ENCODE measurements around the gene PTPRN2. TPM values are rescaled to one million over a fixed set of nuclear protein-coding genes. Genes with fewer than 3 reads are reported as not detected.
A peak's percentile ranks its signal among the peaks of the same experiment; 100 is the strongest.

The PTPRN2 gene
- total and polyA plus RNA-seq, 9 of the 15 experiments (the other 6 are each of a cell fraction or from before 2014, with no cell fraction given): not detected

DNA sequence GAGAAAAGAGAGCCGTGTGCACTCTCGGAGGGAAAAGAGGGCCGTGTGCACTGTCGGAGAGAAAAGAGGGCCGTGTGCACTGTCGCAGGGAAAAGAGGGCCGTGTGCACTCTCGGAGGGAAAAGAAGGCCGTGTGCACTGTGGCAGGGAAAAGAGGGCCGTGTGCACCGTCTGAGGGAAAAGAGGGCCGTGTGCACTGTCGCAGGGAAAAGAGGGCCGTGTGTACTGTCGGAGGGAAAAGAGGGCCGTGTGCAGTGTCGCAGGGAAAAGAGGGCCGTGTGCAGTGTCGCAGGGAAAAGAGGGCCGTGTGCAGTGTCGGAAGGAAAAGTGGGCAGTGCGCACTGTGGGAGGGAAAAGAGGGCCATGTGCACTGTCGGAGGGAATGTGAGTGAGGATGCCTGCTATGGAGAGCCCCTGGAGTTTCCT is 1062.1 kb downstream of the PTPRN2 start (continued):
- TF ChIP-seq, protein P1, sequence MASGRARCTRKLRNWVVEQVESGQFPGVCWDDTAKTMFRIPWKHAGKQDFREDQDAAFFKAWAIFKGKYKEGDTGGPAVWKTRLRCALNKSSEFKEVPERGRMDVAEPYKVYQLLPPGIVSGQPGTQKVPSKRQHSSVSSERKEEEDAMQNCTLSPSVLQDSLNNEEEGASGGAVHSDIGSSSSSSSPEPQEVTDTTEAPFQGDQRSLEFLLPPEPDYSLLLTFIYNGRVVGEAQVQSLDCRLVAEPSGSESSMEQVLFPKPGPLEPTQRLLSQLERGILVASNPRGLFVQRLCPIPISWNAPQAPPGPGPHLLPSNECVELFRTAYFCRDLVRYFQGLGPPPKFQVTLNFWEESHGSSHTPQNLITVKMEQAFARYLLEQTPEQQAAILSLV (tag; IDR thresholded peaks at IDR 0.05): no peak
- TF ChIP-seq TEAD4 (IDR thresholded peaks at IDR 0.05; ENCODE audit: low read length): no peak
- TF ChIP-seq TEAD4 (CRISPR knock-in tag; IDR thresholded peaks at IDR 0.05; ENCODE audit: borderline replicate concordance): no peak
- TF ChIP-seq, protein P2, sequence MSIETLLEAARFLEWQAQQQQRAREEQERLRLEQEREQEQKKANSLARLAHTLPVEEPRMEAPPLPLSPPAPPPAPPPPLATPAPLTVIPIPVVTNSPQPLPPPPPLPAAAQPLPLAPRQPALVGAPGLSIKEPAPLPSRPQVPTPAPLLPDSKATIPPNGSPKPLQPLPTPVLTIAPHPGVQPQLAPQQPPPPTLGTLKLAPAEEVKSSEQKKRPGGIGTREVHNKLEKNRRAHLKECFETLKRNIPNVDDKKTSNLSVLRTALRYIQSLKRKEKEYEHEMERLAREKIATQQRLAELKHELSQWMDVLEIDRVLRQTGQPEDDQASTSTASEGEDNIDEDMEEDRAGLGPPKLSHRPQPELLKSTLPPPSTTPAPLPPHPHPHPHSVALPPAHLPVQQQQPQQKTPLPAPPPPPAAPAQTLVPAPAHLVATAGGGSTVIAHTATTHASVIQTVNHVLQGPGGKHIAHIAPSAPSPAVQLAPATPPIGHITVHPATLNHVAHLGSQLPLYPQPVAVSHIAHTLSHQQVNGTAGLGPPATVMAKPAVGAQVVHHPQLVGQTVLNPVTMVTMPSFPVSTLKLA (conservative IDR thresholded peaks at IDR 0.05): no peak
- TF ChIP-seq HOXB6 (CRISPR knock-in tag; IDR thresholded peaks at IDR 0.05; ENCODE audit: borderline replicate concordance): no peak
- no peak for TF ChIP-seq RBM14 (IDR thresholded peaks at IDR 0.05; ENCODE audit: borderline replicate concordance, insufficient read depth, low read depth, low read length)
- TF ChIP-seq ZC3H11A (IDR thresholded peaks at IDR 0.05; ENCODE audit: low read depth, low read length): peak; percentile 100

DNA sequence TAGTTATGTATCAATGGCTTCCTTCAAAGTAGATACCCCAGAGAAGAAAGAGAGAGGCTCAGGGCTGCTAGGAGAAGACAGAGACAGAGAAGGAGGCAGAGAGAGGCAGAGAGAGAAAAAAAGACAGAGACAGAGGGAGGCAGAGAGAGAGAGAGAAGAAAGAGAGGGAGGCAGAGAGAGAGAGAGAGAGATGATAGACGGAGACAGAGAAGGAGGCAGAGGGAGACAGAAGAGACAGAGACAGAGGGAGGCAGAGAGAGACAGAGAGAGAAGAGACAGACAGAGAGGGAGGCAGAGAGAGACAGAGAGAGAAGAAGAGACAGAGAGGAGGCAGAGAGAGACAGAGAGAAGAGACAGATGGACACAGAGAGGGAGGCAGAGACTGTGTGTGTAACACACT is 1062.9 kb downstream of the PTPRN2 start:
- DNase-seq (ENCODE audit: extremely low read depth in 1 of 4, low spot score in 3 of 4) (no peak), FAIRE-seq (no peak), ATAC-seq (no peak)
- ChIA-PET CTCF (ENCODE audit: low intra/inter-chr PET ratio) (no interaction called here), POLR2A (no interaction called here)
- intact Hi-C loops (cut with micrococcal nuclease) (no loop called here), in situ Hi-C loops (cut with MboI) (no loop called here)
- no peak overlapping the region for H3K4me3 ChIP-seq
- H3K9me3 ChIP-seq (replicated peaks; ENCODE audit: control insufficient read depth, insufficient read depth, low read depth, low read length): no peaks in the 10 kb centered on the region
- H4K20me1 ChIP-seq (replicated peaks; ENCODE audit: control insufficient read depth, insufficient read depth, low read length): 0 out of 2 replicates have a peak, but pooled peaks cover 1% of the 10 kb centered on the region
- no peaks in the 10 kb centered on the region for H3K79me2 ChIP-seq (ENCODE audit: control insufficient read depth, insufficient read depth, low read length)
- 0% methylated on average over 1 of the region's 1 CpG for WGBS (ENCODE audit: insufficient coverage, low coverage, missing lambda C conversion rate)
- BruUV-seq (replicated peaks): no TSS peak
- peaks cover 78 to 91% of the 10 kb centered on the region in 2 experiments for H3K27me3 ChIP-seq (ENCODE audit: control insufficient read depth in 2 of 2, insufficient read depth in 2 of 2, low read length in 2 of 2)
- no peak overlapping the region for H3K27ac ChIP-seq (ENCODE audit: extremely low read depth, low read depth, low read length)
- H3K4me1 ChIP-seq (replicated peaks in 1 of 2; ENCODE audit: control insufficient read depth in 2 of 2, insufficient read depth in 2 of 2, low read length in 2 of 2): peaks cover under 1 to 31% of the 10 kb centered on the region in 2 experiments; a peak in 4 of 5 replicates
- peak overlapping the region; percentile 7; the same call in 1 of the 2 replicates for H2AFZ ChIP-seq (ENCODE audit: low read depth, low read length)
- no peak overlapping the region for H3K4me2 ChIP-seq (ENCODE audit: insufficient read depth, low read length)
- no peak overlapping the region for H3K9ac ChIP-seq (ENCODE audit: insufficient read depth in 1 of 2, low read depth in 2 of 2, low read length in 2 of 2)
- no peaks in the 10 kb centered on the region for H3K9me1 ChIP-seq (ENCODE audit: control insufficient read depth, insufficient read depth, low read length)
- H3K36me3 ChIP-seq (ENCODE audit: control insufficient read depth, insufficient read depth, low read length): no peaks in the 10 kb centered on the region
- TF ChIP-seq, protein P3, sequence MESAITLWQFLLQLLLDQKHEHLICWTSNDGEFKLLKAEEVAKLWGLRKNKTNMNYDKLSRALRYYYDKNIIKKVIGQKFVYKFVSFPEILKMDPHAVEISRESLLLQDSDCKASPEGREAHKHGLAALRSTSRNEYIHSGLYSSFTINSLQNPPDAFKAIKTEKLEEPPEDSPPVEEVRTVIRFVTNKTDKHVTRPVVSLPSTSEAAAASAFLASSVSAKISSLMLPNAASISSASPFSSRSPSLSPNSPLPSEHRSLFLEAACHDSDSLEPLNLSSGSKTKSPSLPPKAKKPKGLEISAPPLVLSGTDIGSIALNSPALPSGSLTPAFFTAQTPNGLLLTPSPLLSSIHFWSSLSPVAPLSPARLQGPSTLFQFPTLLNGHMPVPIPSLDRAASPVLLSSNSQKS (CRISPR knock-in tag; IDR thresholded peaks at IDR 0.05): no peak
- no peak for TF ChIP-seq ZNF79 (CRISPR knock-in tag; IDR thresholded peaks at IDR 0.05; ENCODE audit: low read depth)
- TF ChIP-seq CBFB (CRISPR knock-in tag; IDR thresholded peaks at IDR 0.05): no peak
- TF ChIP-seq, protein P4, sequence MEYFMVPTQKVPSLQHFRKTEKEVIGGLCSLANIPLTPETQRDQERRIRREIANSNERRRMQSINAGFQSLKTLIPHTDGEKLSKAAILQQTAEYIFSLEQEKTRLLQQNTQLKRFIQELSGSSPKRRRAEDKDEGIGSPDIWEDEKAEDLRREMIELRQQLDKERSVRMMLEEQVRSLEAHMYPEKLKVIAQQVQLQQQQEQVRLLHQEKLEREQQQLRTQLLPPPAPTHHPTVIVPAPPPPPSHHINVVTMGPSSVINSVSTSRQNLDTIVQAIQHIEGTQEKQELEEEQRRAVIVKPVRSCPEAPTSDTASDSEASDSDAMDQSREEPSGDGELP (CRISPR knock-in tag; IDR thresholded peaks at IDR 0.05; ENCODE audit: borderline replicate concordance): no peak
- TF ChIP-seq, protein P5, sequence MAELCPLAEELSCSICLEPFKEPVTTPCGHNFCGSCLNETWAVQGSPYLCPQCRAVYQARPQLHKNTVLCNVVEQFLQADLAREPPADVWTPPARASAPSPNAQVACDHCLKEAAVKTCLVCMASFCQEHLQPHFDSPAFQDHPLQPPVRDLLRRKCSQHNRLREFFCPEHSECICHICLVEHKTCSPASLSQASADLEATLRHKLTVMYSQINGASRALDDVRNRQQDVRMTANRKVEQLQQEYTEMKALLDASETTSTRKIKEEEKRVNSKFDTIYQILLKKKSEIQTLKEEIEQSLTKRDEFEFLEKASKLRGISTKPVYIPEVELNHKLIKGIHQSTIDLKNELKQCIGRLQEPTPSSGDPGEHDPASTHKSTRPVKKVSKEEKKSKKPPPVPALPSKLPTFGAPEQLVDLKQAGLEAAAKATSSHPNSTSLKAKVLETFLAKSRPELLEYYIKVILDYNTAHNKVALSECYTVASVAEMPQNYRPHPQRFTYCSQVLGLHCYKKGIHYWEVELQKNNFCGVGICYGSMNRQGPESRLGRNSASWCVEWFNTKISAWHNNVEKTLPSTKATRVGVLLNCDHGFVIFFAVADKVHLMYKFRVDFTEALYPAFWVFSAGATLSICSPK (IDR thresholded peaks at IDR 0.05; ENCODE audit: borderline replicate concordance): 0 out of 2 replicates have a peak, but pooled peaks have one; percentile 59
- peak; percentile 53; the same call in 1 of the 2 replicates for TF ChIP-seq ARID2 (IDR thresholded peaks at IDR 0.05)
